Measurements from ENCODE around the gene LRRC10. TPM values are rescaled to one million over a fixed set of nuclear protein-coding genes. Genes with fewer than 3 reads are reported as not detected.

The LRRC10 gene
- total and polyA plus RNA-seq, 2 donors (not counting 3 experiments of a cell fraction or from before 2014, with no cell fraction given): not detected

GRCh38 chr12:69578283-69578682, 32.4 kb downstream of the LRRC10 start:
- intact Hi-C loops (cut with micrococcal nuclease): no loop called here
- no peaks in the 10 kb centered on the region for H3K9me1 ChIP-seq (replicated peaks; ENCODE audit: control insufficient read depth, extremely low read depth, insufficient read depth, low read length)
- no peak overlapping the region for H3K9ac ChIP-seq (replicated peaks; ENCODE audit: extremely low read depth, insufficient read depth, low read length)
- TF ChIP-seq MAX (IDR thresholded peaks at IDR 0.05; ENCODE audit: insufficient read depth, insufficient read length): no peak
- TF ChIP-seq EZH2 (IDR thresholded peaks at IDR 0.05; ENCODE audit: borderline replicate concordance, low read depth, low read length, severe bottlenecking): no peak
- TF ChIP-seq GATA2 (IDR thresholded peaks at IDR 0.05; ENCODE audit: insufficient read depth, insufficient read length, low read depth, low read length): no peak
- no peak for TF ChIP-seq FOS (IDR thresholded peaks at IDR 0.05; ENCODE audit: borderline replicate concordance, insufficient read depth, low read length)
- no peak for TF ChIP-seq MYC (IDR thresholded peaks at IDR 0.05; ENCODE audit: low read depth, low read length)
- no peak for TF ChIP-seq POLR2A (IDR thresholded peaks at IDR 0.05; ENCODE audit: low read depth, low read length)
- TF ChIP-seq JUN (IDR thresholded peaks at IDR 0.05; ENCODE audit: borderline replicate concordance, insufficient read depth, insufficient read length, low read depth): no peak
- no peaks in the 10 kb centered on the region for H3K4me1 ChIP-seq (ENCODE audit: control insufficient read depth, extremely low read depth, insufficient read depth, low read length)
- H3K9me3 ChIP-seq (replicated peaks; ENCODE audit: control insufficient read depth, insufficient read depth, low read length): no peaks in the 10 kb centered on the region
- ChIA-PET POLR2A (no interaction called here), CTCF (no interaction called here)
- H3K36me3 ChIP-seq (ENCODE audit: control insufficient read depth in 2 of 2, extremely low read depth in 1 of 2, insufficient read depth in 2 of 2, low read length in 2 of 2): peaks cover 3 to 9% of the 10 kb centered on the region in 2 experiments
- H2AFZ ChIP-seq (ENCODE audit: low read depth, low read length): no peak overlapping the region
- no peaks in the 10 kb centered on the region for H3K79me2 ChIP-seq (ENCODE audit: control insufficient read depth, insufficient read depth, low read length)
- dilution Hi-C loops (cut with MboI; ENCODE audit: extremely low pct_ligation_motif_present, low sequenced_read_pairs): loop anchor here (25.0 kb wide), 1 partner anchor 191 kb away; no protein-coding TSS in a partner anchor
- FAIRE-seq (no peak), DNase-seq (ENCODE audit: low read depth, low spot score) (no peak)
- H3K4me2 ChIP-seq (ENCODE audit: insufficient read depth, low read length): no peak overlapping the region
- no peaks in the 10 kb centered on the region for H4K20me1 ChIP-seq (replicated peaks; ENCODE audit: control insufficient read depth, extremely low read depth, insufficient read depth, low read length)
- no peak overlapping the region for H3K27ac ChIP-seq (ENCODE audit: insufficient read depth, low read depth, low read length)
- no TSS peak for BruUV-seq (replicated peaks)
- H3K27me3 ChIP-seq (ENCODE audit: control insufficient read depth in 2 of 2, insufficient read depth in 2 of 2, low read length in 2 of 2): no peaks in the 10 kb centered on the region
- no peak overlapping the region for H3K4me3 ChIP-seq (replicated peaks in 1 of 3; ENCODE audit: insufficient read depth in 1 of 3, low read depth in 1 of 3, low read length in 3 of 3)

- Histone ChIP-seq H3K27ac (ENCODE audit: insufficient read depth, low read depth, low read length) (no peak overlapping the region), H3K4me3 (replicated peaks in 1 of 3; ENCODE audit: insufficient read depth in 1 of 3, low read depth in 1 of 3, low read length in 3 of 3) (no peak overlapping the region), H4K20me1 (replicated peaks; ENCODE audit: control insufficient read depth, extremely low read depth, insufficient read depth, low read length) (no peaks in the 10 kb centered on the region), H3K27me3 (ENCODE audit: control insufficient read depth in 2 of 2, insufficient read depth in 2 of 2, low read length in 2 of 2) (no peaks in the 10 kb centered on the region), H3K9ac (replicated peaks; ENCODE audit: extremely low read depth, insufficient read depth, low read length) (no peak overlapping the region), H3K9me3 (replicated peaks; ENCODE audit: control insufficient read depth, insufficient read depth, low read length) (no peaks in the 10 kb centered on the region), H3K36me3 (ENCODE audit: control insufficient read depth in 2 of 2, extremely low read depth in 1 of 2, insufficient read depth in 2 of 2, low read length in 2 of 2) (peaks cover 3 to 15% of the 10 kb centered on the region in 2 experiments), H3K9me1 (replicated peaks; ENCODE audit: control insufficient read depth, extremely low read depth, insufficient read depth, low read length) (no peaks in the 10 kb centered on the region), H3K4me2 (ENCODE audit: insufficient read depth, low read length) (no peak overlapping the region), H3K79me2 (ENCODE audit: control insufficient read depth, insufficient read depth, low read length) (no peaks in the 10 kb centered on the region), H3K4me1 (ENCODE audit: control insufficient read depth, extremely low read depth, insufficient read depth, low read length) (no peaks in the 10 kb centered on the region), H2AFZ (ENCODE audit: low read depth, low read length) (no peak overlapping the region)
- intact Hi-C loops (cut with micrococcal nuclease) (no loop called here), dilution Hi-C loops (cut with MboI; ENCODE audit: extremely low pct_ligation_motif_present, low sequenced_read_pairs) (loop anchor here (25.0 kb wide), 1 partner anchor 188 kb away; no protein-coding TSS in a partner anchor)
- FAIRE-seq: no peak
- CTCF ChIA-PET: interaction anchor here (1.0 kb wide), 2 partner anchors 10 to 21 kb away, joined by 3 to 4 read pairs; partner anchors contain the start of gene CCT2
- BruUV-seq (replicated peaks): no TSS peak
- POLR2A ChIA-PET: no interaction called here
- no peak for DNase-seq (ENCODE audit: low read depth, low spot score)
- TF ChIP-seq CTCF (IDR thresholded peaks at IDR 0.05; ENCODE audit: extremely low read depth in 1 of 2, insufficient read depth in 1 of 2, low read depth in 1 of 2, low read length in 2 of 2) (no peak), FOS (IDR thresholded peaks at IDR 0.05; ENCODE audit: borderline replicate concordance, insufficient read depth, low read length) (no peak)
Measured at GRCh38 chr12:69575346-69575745, 35.4 kb downstream of the LRRC10 start.

Data from endothelial cell of umbilical vein (primary cell).